SK-N-DZ (cell line): ENCODE results near the gene PLCG2.

ENCODE experiments used
- DNase-seq: peaks from one replicate; pipeline ENCODE4 v3.0.0-alpha.2; 2015; ENCODE audit warnings: low spot score

Gene PLCG2

DNA sequence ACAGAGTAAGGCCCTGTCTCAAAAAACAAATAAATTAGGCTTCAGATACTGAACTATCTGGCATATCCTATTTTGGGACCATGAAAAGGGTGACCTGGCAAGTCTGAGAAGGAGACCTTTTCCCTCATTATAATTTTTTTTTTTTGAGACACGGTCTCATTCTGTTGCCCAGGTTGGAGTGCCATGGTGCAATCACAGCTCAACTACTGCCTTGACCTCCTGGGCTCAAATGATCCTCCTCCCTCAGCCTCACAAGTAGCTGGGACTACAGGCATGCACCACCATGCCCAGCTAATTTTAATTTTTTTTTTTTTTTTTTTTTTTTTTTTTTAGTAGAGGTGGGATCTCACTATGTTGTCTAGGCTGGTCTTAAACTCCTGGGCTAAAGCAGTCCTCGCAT is 37.3 kb downstream of the PLCG2 start:
- DNase-seq = no peak

DNA sequence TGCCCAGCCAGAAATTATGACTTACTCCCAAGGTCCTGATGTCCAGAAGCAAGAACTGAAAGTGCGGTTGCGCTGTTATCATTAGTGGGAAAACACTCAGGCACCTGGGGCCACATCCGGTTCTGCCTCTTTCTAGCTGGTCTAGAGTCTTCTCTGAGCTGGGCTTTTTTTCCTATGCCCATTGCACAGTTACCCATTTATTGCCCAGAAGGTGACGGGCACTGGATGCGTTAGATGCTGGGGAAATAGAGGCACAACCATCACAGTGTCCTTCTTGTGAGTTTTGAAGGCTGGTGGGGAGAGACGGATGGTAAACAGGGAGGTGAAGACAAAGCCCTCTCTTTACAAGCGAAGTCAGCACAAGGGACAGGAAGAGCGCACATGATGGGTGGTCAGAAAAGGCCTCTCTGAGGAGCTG is 37.7 kb downstream of the PLCG2 start:
- DNase-seq = no peak

DNA sequence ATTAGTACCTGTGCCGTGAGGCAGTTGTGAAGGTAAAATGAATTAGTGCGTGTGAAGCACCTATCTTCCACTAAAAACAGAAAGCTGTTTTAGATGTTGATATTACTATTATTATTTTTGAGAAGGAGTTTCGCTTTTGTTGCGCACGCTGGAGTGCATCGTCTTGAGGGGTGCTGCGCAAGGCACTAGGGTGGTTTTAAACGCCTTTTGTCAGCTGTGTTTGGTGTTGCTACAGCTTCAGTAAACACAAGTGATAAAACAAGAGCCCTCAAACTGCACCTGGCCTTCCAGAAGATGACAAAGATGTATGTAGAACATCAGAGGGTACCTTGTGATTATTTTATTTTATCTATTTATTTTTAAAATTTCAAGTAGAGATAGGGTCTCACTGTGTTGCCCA is 38.2 kb downstream of the PLCG2 start:
- no peak for DNase-seq

DNA sequence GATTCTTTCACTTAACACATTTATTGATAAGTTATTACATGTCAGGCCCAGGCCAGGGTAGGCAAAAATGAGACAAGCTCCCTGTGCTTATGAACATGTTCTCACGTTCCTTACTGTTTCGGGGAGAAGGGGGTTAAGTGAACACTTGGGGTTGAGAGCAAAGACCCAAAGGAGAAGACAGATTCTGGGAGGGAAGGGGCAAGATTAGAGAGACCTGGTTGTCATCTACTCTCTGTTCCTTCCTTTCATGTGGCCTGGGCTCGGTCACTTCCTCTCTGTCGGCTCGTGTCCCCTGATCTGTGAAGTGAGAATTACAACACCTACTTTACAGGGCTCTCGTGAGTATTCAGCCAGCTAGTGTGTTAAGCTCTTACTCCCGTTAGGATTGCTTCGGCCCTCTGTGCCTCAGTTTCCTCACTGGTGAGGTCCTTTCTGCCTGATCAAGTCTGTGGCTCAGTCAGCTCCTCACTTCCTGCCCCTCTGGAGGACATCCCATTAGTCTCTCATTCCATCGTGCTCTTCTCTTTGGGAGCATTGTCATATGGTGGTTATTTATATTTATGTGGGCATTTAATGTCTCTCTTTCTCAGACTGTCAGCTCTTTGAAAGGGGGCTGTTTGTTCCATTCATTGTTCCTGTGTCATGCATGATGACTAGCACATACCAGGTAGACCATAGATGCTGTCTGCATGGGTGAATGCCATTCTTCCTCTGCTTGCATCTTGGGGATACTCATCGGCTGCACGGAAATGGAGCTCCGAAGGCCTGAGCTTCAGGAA is 38.9 kb downstream of the PLCG2 start:
- DNase-seq = no peak

DNA sequence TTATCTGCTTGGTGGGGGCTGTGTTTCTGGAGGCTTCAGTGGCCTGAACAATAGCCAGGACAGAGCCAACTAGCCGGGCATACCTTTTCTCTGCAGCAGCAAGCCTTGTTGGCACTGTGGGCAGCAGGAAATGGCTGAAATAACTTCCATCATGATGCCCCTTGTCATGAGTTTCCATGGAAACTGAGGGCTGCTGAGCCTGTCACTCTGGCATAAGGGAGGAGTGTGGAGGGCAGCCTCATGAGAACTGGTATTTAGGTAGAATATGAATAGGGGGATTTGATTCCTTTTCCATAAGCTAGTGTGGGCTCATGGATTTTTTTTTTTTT is 39.4 kb downstream of the PLCG2 start:
- no peak for DNase-seq

GRCh38 chr16:81818905-81819304 is 39.8 kb downstream of the PLCG2 start:
- no peak for DNase-seq

GRCh38 chr16:81821436-81822128 is 42.5 kb downstream of the PLCG2 start:
- DNase-seq = no peak

- no peak for DNase-seq
These were observed 44.0 kb downstream of the PLCG2 start for GRCh38 chr16:81823111-81823510.

DNA sequence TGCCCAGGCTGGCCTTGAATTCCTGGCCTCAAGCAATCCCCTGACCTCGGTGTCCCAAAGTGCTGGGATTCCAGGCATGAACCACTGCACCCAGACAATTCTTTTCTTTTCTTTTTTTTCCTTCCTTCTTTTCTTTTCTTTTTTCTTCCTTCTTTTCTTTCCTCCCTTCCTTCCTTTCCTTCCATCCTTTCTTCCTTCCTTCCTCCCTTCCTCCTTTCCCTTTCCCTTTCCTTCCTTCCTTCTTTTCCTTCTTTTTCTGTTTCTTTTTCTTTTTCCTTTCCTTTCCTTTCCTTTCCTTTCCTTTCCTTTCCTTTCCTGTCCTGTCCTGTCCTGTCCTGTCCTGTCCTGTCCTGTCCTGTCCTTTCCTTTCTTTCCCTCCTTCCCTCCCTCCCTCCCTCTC is 44.6 kb downstream of the PLCG2 start:
- no peak for DNase-seq

DNA sequence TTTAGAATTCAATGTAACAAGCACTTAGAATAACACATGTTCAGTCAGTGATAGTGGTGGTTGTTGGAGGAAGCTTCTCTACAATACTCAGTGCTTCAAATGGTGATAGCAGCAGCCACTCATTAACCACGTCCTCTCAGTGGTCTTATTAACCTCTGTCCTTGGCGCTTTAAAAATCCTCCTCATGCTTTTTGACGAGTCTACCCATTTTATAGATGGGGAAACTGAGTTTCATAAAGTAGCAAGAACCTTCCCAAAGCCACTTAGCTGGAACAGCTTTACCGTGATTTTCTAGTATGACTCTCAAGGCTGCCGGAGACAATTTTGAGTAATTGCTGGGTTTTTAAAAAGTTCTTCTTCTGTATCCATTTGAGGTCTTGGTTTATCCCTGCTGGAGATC is 47.4 kb downstream of the PLCG2 start:
- DNase-seq = no peak

GRCh38 chr16:81830845-81831540 is 51.9 kb downstream of the PLCG2 start:
- DNase-seq = no peak

DNA sequence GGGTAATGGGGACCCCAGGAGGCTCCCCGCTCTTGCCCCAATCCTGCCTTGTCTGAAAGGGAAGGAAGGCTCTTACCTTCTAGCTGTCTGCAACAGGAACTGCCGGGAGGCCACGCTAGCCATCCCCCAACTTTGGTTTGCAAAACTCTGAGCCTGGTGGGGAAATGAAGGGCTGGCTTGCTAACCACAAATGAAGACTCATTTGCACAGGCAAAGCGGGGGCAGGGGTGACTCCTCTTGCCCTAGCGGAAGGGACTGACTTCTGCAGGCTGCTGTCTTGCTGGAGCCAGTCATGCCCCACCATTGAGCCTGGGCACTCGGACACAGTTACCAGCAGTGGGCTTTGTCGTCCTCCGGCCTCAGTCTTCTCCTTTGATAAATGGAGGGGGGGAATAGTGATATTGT is 52.6 kb downstream of the PLCG2 start:
- no peak for DNase-seq

DNA sequence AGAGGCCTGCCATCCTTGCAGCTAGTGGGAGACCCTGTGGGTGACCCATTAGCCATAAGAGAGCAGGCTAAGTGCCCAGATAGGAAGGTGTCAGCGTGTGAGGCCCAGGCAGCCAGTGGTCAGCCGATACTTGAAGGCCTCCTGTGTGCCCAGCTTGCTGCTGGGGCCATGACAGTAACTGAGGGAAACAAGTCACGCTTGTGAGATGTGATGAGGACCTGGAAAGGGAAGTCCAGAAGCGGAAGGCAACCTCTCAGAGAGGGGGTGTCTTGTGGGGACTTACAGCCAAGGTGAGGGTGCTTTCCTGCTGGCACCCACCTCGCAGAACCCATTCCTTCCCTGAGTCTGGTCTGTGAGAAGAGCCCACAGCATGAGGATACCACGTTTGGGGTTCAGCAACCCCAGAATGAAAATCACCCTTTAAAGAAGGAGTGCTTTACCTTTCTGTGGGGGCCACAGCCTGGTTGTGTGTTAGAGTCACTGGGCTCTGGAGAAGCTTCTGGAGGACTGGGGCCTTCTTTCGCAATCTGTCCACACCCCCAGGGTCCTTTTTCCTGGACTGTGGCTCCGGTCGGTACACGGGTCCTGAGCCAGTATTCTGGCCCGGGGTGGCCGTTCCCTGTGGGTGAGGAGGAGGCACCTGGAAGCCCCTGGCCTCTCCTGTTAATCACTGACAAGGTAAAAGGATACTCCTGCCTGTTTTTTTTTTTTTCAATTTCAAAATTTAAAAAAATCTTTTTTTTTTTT is 53.9 kb downstream of the PLCG2 start:
- DNase-seq = no peak

- DNase-seq = no peak
These were observed 54.7 kb downstream of the PLCG2 start for GRCh38 chr16:81833751-81834150.

- DNase-seq = no peak
These were observed 55.8 kb downstream of the PLCG2 start for GRCh38 chr16:81834868-81835267.

DNA sequence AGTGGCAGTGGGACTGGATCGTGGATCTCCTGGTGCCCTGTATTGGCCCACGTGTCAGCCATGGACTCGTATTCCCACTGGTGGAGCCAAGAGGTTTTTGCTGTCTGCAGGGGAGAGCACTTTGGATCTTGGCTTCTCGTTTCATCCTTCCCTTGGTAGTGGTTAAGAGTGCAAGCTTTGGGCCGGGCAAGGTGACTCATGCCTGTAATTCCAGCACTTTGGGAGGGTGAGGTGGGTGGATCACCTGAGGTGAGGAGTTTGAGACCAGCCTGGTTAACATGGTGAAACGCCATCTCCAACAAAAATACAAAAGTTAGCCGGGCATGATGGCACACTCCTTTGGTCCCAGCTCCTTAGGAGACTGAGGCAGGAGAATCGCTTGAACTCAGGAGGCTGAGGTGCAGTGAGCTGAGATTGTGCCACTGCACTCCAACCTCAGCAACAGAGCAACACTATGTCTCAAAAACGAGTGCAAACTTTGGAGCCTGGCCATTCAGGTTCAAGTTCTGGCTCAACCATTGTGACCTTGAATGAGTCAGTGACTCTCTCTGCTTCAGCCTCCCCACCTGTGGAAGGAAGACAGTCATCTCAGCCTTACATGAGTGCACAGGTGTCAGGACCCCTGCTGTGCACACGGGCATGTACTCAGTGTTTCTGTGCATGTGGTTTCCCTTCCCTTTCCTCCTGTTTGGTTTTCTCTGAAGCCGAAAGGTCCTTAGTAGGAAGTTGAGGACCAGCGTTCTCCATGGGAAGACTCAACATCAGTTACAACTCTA is 57.4 kb downstream of the PLCG2 start:
- no peak for DNase-seq

GRCh38 chr16:81837312-81837751 is 58.2 kb downstream of the PLCG2 start:
- DNase-seq = no peak

DNA sequence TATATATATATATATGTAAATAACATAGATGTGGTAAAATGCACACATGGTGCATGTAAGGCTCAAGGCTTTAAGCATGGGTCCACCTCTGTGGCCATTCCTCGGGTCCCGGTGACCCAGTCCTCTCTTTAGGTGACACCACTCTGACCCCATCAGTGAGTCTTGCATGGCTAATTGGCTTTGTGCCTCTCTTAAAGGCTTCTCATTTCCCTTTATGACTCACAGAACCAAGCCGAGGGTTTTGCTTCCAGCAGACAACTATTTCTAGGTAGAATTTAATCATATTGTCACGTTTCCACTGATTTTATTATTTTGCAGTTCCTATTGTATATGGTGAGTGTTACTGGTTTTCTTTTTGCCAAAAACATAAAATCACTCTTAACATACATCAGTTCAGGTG is 59.7 kb downstream of the PLCG2 start:
- no peak for DNase-seq

DNA sequence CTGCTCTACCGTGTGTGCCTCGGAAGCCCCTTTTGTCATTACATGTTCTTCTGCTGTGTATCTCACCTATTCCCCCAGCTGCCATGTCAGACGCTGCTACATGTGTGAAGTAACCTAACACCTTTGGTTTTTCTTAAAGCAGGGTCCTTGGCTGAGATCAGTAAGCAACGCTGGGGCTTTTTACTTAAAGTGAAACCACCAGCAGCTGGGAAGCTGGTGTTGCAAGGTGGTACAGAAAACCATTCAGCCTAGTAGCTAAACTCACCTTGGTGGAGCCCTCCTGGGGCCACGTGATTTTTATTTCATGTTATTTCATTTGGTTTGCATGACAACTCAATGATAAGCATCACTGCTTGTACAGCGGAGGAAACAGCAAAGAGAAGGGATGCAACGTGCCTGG is 62.6 kb downstream of the PLCG2 start:
- no peak for DNase-seq

DNA sequence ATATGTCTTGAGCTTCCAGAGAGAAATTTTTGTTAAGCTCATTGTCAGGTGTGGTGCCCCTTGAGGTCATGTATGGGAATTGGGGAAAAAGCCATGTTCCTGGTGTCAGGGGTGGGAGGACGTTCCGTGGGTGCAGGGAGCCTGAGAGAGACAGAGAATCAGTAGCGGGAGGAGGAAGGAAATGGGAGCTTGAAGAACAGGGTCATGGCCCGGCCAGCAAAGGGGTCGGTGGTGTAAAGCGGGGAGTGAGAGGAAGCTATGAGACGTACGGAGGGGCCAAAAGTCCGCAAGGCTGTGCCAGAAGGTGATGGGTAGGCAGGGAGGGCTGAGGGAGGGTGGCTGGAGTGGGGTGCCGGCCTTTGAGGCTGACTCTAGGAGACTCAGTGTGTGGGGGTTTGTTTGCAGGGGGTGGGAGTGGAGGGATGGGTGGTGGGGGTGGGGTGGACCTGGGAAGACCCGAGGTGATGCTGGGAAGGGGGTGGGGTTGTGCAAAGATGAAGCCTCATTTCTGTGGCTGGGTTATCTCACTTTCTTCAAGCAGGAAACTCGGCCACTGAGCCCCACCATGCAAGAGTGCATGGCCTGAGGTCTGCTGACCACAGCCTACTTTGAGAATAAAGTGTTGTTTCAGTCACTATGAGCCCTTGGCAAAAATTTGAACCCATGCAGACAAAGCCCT is 63.6 kb downstream of the PLCG2 start:
- no peak for DNase-seq

DNA sequence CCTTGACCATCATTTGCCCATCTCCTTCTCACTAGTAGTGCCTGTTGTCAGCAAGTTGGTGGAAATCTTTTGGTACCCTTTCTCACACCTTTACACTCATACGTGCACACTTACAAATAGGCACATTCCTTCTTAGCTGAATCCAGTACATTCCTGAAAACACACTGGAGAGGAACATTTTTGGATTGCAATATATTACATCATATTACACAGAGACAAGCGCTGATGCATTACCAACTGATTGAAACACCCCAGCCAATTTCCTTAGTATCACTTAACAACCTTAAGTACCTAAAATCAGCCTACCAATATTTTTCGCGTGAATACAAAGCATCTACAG is 64.1 kb downstream of the PLCG2 start:
- DNase-seq = no peak
